ENCODE results near the gene CCDC192. TPM values are rescaled to one million over a fixed set of nuclear protein-coding genes. Genes with fewer than 3 reads are reported as not detected.
A peak's percentile ranks its signal among the peaks of the same experiment; 100 is the strongest.

The CCDC192 gene
- total RNA-seq, 1 experiment from 2014 or later, result not detected

GRCh38 chr5:127799293-127799905 is 96.2 kb downstream of the CCDC192 start:
- no peak for DNase-seq (ENCODE audit: low spot score)
- in situ Hi-C loops (cut with HindIII; ENCODE audit: low sequenced_read_pairs), result no loop called here

GRCh38 chr5:127801751-127802476 is 98.7 kb downstream of the CCDC192 start:
- no peak for DNase-seq (ENCODE audit: low spot score)
- in situ Hi-C loops (cut with HindIII; ENCODE audit: low sequenced_read_pairs), result no loop called here

GRCh38 chr5:127802477-127802865 is 99.3 kb downstream of the CCDC192 start:
- in situ Hi-C loops (cut with HindIII; ENCODE audit: low sequenced_read_pairs), result no loop called here
- no peak for DNase-seq (ENCODE audit: low spot score)

- DNase-seq (ENCODE audit: low spot score), result no peak
- in situ Hi-C loops (cut with HindIII; ENCODE audit: low sequenced_read_pairs), result no loop called here
Measured at GRCh38 chr5:127804886-127805426, 101.8 kb downstream of the CCDC192 start.

GRCh38 chr5:127805448-127805847 is 102.3 kb downstream of the CCDC192 start:
- no peak for DNase-seq (ENCODE audit: low spot score)
- in situ Hi-C loops (cut with HindIII; ENCODE audit: low sequenced_read_pairs), result no loop called here

GRCh38 chr5:127806776-127807175 is 103.6 kb downstream of the CCDC192 start:
- in situ Hi-C loops (cut with HindIII; ENCODE audit: low sequenced_read_pairs), result no loop called here
- peak; percentile 81 for DNase-seq (ENCODE audit: low spot score)

GRCh38 chr5:127809533-127809932 is 106.3 kb downstream of the CCDC192 start:
- in situ Hi-C loops (cut with HindIII; ENCODE audit: low sequenced_read_pairs), result no loop called here
- no peak for DNase-seq (ENCODE audit: low spot score)

- in situ Hi-C loops (cut with HindIII; ENCODE audit: low sequenced_read_pairs), result no loop called here
- DNase-seq (ENCODE audit: low spot score), result no peak
Measured at GRCh38 chr5:127810017-127810416, 106.8 kb downstream of the CCDC192 start.

GRCh38 chr5:127810707-127811490 is 107.7 kb downstream of the CCDC192 start:
- no peak for DNase-seq (ENCODE audit: low spot score)
- in situ Hi-C loops (cut with HindIII; ENCODE audit: low sequenced_read_pairs), result no loop called here

- in situ Hi-C loops (cut with HindIII; ENCODE audit: low sequenced_read_pairs), result no loop called here
- DNase-seq (ENCODE audit: low spot score), result no peak
Measured at GRCh38 chr5:127812570-127812969, 109.4 kb downstream of the CCDC192 start.

- in situ Hi-C loops (cut with HindIII; ENCODE audit: low sequenced_read_pairs), result no loop called here
- no peak for DNase-seq (ENCODE audit: low spot score)
Measured at GRCh38 chr5:127813633-127814587, 110.7 kb downstream of the CCDC192 start.

GRCh38 chr5:127814588-127814973 is 111.4 kb downstream of the CCDC192 start:
- DNase-seq (ENCODE audit: low spot score), result no peak
- in situ Hi-C loops (cut with HindIII; ENCODE audit: low sequenced_read_pairs), result no loop called here

GRCh38 chr5:127820910-127821553 is 117.8 kb downstream of the CCDC192 start:
- in situ Hi-C loops (cut with HindIII; ENCODE audit: low sequenced_read_pairs), result no loop called here
- no peak for DNase-seq (ENCODE audit: low spot score)

- in situ Hi-C loops (cut with HindIII; ENCODE audit: low sequenced_read_pairs), result no loop called here
- no peak for DNase-seq (ENCODE audit: low spot score)
Measured at GRCh38 chr5:127821896-127822295, 118.7 kb downstream of the CCDC192 start.

GRCh38 chr5:127824126-127824525 is 120.9 kb downstream of the CCDC192 start:
- in situ Hi-C loops (cut with HindIII; ENCODE audit: low sequenced_read_pairs), result no loop called here
- DNase-seq (ENCODE audit: low spot score), result no peak

- in situ Hi-C loops (cut with HindIII; ENCODE audit: low sequenced_read_pairs), result no loop called here
- no peak for DNase-seq (ENCODE audit: low spot score)
Measured at GRCh38 chr5:127826011-127826410, 122.8 kb downstream of the CCDC192 start.

GRCh38 chr5:127827451-127827850 is 124.3 kb downstream of the CCDC192 start:
- DNase-seq (ENCODE audit: low spot score), result no peak
- in situ Hi-C loops (cut with HindIII; ENCODE audit: low sequenced_read_pairs), result no loop called here

- in situ Hi-C loops (cut with HindIII; ENCODE audit: low sequenced_read_pairs), result no loop called here
Measured at GRCh38 chr5:127830157-127830556, 127.0 kb downstream of the CCDC192 start.

More at GRCh38 chr5:127830157-127830556, 127.0 kb downstream of the CCDC192 start:
- no peak for DNase-seq (ENCODE audit: low spot score)

Data from G401 (cell line).